Mononuclear cell (primary cell): ENCODE data around the gene UBE2M. TPM values are rescaled to one million over a fixed set of nuclear protein-coding genes. Genes with fewer than 3 reads are reported as not detected.
"Not testable (repeated sequence)": the region's sequence is repeated elsewhere in the genome, so short reads cannot be mapped to it uniquely, and the experiment has no call there.

Source experiments
- H3K27me3 ChIP-seq: 2 replicates; pipeline ENCODE4 v1.6.0; 2011; ENCODE audit warnings: low read length, control low read depth; ENCODE audit not compliant: insufficient read depth
- H3K4me1 ChIP-seq: 2 replicates; pipeline ENCODE4 v1.5.1; 2011; ENCODE audit warnings: mild to moderate bottlenecking, low read length, control low read depth; ENCODE audit not compliant: insufficient read depth
- H3K4me3 ChIP-seq: 2 replicates; pipeline ENCODE4 v1.5.1; 2011; ENCODE audit warnings: mild to moderate bottlenecking, low read length, moderate library complexity
- H3K9me3 ChIP-seq: 2 replicates; pipeline ENCODE4 v1.5.1; 2011; ENCODE audit warnings: low read depth, mild to moderate bottlenecking, control low read depth, low read length
- total RNA-seq: library from RNA; depleted of rRNA; stranded (reverse); fragments of >200 nt; gene quantifications from one replicate; pipeline ENCODE4 v1.2.3, GENCODE V29; 2012

The UBE2M gene
- total RNA-seq, 1 donor = 22.5 TPM

GRCh38 chr19:58516964-58517833 lies 41.2 kb downstream of the UBE2M start:
- H3K4me1 ChIP-seq = peaks cover 37% of the 10 kb centered on the region
- no peaks in the 10 kb centered on the region for H3K9me3 ChIP-seq
- H3K4me3 ChIP-seq = no peak overlapping the region
- H3K27me3 ChIP-seq = no peaks in the 10 kb centered on the region

- Histone ChIP-seq H3K9me3 (no peaks in the 10 kb centered on the region), H3K4me1 (peaks cover 37% of the 10 kb centered on the region), H3K27me3 (no peaks in the 10 kb centered on the region), H3K4me3 (no peak overlapping the region)
Measured at GRCh38 chr19:58516246-58516836, 42.1 kb downstream of the UBE2M start.

GRCh38 chr19:58515259-58515658 lies 43.2 kb downstream of the UBE2M start:
- H3K9me3 ChIP-seq = no peaks in the 10 kb centered on the region
- H3K27me3 ChIP-seq = no peaks in the 10 kb centered on the region
- peaks cover 32% of the 10 kb centered on the region for H3K4me1 ChIP-seq
- no peak overlapping the region for H3K4me3 ChIP-seq

GRCh38 chr19:58514564-58515022 lies 43.8 kb downstream of the UBE2M start:
- no peaks in the 10 kb centered on the region for H3K27me3 ChIP-seq
- H3K4me1 ChIP-seq = peaks cover 30% of the 10 kb centered on the region
- H3K9me3 ChIP-seq = no peaks in the 10 kb centered on the region
- H3K4me3 ChIP-seq = no peak overlapping the region

GRCh38 chr19:58513694-58514563 lies 44.5 kb downstream of the UBE2M start:
- Histone ChIP-seq H3K4me3 (no peak overlapping the region), H3K9me3 (no peaks in the 10 kb centered on the region), H3K27me3 (no peaks in the 10 kb centered on the region), H3K4me1 (peaks cover 27% of the 10 kb centered on the region)

GRCh38 chr19:58513213-58513693 lies 45.2 kb downstream of the UBE2M start:
- no peaks in the 10 kb centered on the region for H3K9me3 ChIP-seq
- H3K27me3 ChIP-seq = no peaks in the 10 kb centered on the region
- H3K4me1 ChIP-seq = peaks cover 21% of the 10 kb centered on the region
- H3K4me3 ChIP-seq = no peak overlapping the region

- Histone ChIP-seq H3K27me3 (no peaks in the 10 kb centered on the region), H3K4me3 (no peak within 1 kb of the TSS), H3K9me3 (no peaks in the 10 kb centered on the region), H3K4me1 (peaks cover 14% of the 10 kb centered on the region)
Measured at GRCh38 chr19:58511353-58512208, 46.8 kb downstream of the UBE2M start, which contains the start of gene SLC27A5. Gene SLC27A5 (minus strand): TSS chr19:58511992. CDS start chr19:58511955, 37 bp downstream.

GRCh38 chr19:58510084-58510862 lies 48.1 kb downstream of the UBE2M start:
- no peak overlapping the region for H3K4me3 ChIP-seq
- no peaks in the 10 kb centered on the region for H3K27me3 ChIP-seq
- H3K9me3 ChIP-seq = no peaks in the 10 kb centered on the region
- H3K4me1 ChIP-seq = peaks cover 14% of the 10 kb centered on the region

GRCh38 chr19:58509731-58510083 lies 48.7 kb downstream of the UBE2M start:
- Histone ChIP-seq H3K9me3 (no peaks in the 10 kb centered on the region), H3K4me3 (no peak overlapping the region), H3K27me3 (no peaks in the 10 kb centered on the region), H3K4me1 (peaks cover 13% of the 10 kb centered on the region)

- not testable (repeated sequence) for H3K9me3 ChIP-seq, H3K27me3 ChIP-seq, H3K4me3 ChIP-seq, H3K4me1 ChIP-seq
Measured at GRCh38 chr19:58507602-58508223, 50.7 kb downstream of the UBE2M start.
